GM19043 (cell line): Measurements from ENCODE around the gene TBX21.
"Not testable (repeated sequence)": the region's sequence is repeated elsewhere in the genome, so short reads cannot be mapped to it uniquely, and the experiment has no call there.

Experiments
- ATAC-seq: cut with Tn5 transposase; IDR thresholded peaks from one replicate; pipeline ENCODE4 v1.9.1; 2021; ENCODE audit warnings: low read depth; ENCODE audit not compliant: unreplicated experiment

Gene TBX21

DNA sequence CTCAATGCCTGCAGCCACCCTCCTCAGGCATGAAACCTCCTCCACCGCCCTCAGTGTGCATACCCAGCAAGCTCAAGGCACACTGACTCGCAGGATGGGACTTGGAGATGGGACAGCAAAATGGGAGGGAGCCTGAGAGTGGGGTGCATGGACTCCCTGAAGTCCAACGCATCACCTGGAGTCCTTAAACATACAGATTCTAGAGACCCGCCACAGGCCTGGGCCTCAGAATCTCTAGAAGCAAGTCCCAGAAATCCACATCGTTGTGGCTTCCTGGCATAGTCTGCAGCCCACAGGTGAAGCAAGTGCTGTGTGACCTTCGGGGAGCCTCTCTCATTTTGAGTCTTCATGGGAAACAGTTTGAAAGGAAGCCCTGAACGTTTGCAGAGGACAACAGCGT is 3.6 kb upstream of the TBX21 start:
- ATAC-seq: no peak

- ATAC-seq: no peak
These were observed 2.4 kb upstream of the TBX21 start for GRCh38 chr17:47730681-47731080.

- ATAC-seq: no peak
These were observed 1.6 kb upstream of the TBX21 start for GRCh38 chr17:47731396-47731795.

- ATAC-seq: no peak
These were observed 513 bp upstream of the TBX21 start for GRCh38 chr17:47732399-47733046.

GRCh38 chr17:47733674-47734410 is 806 bp downstream of the TBX21 start:
- ATAC-seq: no peak

GRCh38 chr17:47735139-47735464 is 2.1 kb downstream of the TBX21 start:
- ATAC-seq: no peak

DNA sequence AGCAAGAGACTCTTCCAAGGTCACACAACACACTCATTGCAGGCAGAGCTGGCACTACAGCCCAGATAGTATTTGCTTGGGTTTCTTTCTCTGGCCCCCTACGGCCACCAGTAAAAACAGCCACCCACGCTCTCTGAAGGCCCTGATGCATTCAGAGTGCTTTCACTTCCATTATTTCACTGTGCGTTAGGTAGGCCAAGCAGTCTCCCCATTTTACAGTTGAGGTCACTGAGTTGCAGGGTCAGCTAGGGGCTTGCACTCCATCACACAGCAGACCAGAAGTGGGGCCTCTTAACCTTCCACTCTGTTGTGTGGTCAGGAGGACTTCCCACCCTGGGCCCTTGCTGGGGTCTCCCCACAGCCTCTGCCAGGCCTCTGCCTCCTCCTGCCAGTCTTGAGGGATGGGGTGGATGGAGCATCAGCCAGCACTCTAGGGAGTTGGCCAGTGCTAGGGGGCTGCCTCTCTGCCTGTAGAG is 2.5 kb downstream of the TBX21 start:
- peak; percentile 38 for ATAC-seq

DNA sequence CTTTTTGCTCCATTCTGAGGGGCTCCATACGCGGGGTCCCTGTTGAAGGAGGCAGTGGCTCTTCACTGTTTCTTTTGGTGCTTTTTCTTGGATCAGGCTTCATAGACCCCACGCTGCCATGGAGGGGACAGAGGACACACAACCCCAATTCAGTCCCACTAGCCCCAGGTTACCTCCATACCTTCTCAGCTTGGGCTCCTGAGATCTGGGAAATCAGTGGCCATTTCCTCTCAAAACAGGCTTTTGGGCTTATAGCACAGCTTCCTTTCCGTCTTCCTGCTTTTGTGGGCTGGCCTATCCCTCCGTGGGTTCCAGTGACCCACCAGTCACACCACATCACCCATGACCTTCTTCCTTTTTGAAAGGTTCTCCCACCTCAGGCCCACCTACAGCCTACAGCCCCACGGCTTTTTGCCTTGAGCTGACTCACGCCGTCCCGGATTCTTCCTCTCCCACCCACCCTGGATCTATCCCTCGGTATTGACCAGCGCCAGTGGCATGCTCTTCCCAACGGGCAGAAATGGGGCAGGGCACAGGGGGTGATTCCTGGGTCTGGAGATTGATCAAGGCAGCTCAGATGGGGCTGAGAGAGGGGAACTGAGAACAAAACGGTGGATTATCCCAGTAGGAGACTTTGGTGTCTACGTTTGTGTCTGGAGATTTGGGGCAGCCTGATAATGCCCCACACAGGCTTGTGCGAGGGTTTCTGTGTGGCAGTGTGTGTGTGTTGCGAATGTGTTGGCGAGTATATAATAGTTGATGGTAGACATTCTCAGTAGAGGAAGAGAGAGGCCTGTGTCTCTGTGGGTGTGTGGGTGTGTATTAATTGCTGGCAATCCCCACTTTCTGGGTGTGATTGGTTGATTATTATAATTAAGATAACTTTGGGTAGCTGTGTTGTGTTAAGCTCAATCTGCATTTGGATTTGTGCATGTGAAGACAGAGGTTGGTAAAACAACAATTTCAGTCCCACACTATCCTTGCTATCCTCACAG is 3.8 kb downstream of the TBX21 start:
- no peak for ATAC-seq

DNA sequence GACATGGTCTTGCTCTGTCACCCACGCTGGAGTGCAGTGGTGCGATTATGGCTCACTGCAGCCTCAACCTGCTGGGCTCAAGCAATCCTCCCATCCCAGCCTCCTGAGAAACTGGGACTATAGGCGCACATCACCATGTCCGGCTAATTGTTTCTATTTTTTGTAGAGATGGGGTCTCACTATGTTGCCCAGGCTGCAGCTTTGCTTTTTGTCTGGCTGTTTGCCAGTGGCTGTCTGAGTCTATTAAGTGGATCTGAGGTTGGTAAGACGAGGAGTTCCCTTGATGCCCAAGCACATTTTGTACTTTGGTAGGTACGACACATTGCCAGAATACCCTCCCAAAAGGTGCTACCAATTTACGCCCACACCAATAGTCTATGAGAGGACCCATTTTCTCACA is 5.1 kb downstream of the TBX21 start:
- ATAC-seq: no peak

- ATAC-seq: no peak
These were observed 6.1 kb downstream of the TBX21 start for GRCh38 chr17:47739150-47739549.

- not testable (repeated sequence) for ATAC-seq
These were observed 6.9 kb downstream of the TBX21 start for GRCh38 chr17:47739945-47740344.

GRCh38 chr17:47741109-47741792 is 8.2 kb downstream of the TBX21 start:
- ATAC-seq: no peak

DNA sequence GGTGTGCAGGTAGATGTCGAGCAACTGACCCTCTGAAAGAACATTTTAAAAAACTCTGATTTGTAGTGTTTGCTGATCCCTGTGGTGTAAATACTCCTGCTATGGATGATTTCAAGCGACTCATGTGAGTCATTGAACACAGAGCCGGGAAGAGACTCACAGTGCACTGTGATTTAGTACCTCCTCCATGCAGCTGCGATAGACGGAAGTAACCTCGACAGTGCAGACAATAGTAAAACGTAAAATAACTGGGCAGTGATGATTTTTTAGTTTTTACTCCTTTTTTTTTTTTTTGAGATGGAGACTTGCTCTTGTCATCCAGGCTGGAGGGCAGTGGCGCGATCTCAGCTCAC is 8.7 kb downstream of the TBX21 start:
- no peak for ATAC-seq

DNA sequence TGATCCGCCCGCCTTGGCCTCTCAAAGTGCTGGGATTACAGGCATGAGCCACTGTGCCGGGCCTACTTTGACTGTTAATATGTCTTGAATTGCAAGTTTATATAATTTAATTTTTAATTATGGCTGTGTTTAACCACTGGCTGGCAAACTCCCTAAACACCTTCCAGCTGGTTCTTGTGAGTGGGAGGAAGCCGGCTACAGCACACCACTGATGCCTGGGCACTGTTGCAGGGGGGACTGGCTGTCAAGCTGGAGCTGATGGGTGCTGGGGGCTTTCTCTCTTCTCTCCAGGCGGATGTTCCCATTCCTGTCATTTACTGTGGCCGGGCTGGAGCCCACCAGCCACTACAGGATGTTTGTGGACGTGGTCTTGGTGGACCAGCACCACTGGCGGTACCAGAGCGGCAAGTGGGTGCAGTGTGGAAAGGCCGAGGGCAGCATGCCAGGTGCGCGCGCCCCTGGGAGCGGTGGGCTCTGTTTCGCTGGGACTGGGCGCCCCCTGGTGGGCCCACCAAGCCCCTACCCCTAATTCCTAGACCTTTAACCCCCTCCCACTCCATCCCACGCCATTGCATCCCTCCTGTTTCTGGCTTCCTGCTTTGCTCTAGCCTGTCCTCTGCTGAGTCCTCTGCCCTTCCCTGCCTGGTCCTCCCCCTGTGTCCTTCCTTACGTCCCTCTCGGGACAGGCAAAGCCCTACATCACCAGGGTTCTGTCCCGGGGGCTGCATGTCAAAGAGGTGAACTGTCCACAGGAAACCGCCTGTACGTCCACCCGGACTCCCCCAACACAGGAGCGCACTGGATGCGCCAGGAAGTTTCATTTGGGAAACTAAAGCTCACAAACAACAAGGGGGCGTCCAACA is 9.5 kb downstream of the TBX21 start:
- no peak for ATAC-seq

DNA sequence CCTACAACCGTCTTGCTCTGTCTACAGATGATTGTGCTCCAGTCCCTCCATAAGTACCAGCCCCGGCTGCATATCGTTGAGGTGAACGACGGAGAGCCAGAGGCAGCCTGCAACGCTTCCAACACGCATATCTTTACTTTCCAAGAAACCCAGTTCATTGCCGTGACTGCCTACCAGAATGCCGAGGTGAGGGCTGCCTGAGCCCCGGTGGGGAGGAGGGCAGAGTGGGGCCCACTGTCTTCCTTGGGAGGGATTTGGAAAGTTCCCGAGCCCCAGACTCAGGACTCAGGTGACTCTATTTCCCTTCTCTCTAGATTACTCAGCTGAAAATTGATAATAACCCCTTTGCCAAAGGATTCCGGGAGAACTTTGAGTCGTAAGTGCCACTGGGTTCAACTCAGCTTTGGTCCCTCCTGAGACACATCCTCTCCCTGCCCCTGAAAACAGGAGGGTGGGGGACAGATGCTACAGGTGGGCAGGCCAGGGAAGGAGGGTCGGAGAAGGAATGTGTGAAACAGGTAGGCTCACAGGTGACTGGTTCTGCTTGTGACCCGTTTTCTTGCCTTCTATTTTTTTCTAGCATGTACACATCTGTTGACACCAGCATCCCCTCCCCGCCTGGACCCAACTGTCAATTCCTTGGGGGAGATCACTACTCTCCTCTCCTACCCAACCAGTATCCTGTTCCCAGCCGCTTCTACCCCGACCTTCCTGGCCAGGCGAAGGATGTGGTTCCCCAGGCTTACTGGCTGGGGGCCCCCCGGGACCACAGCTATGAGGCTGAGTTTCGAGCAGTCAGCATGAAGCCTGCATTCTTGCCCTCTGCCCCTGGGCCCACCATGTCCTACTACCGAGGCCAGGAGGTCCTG is 11.4 kb downstream of the TBX21 start:
- ATAC-seq: no peak

DNA sequence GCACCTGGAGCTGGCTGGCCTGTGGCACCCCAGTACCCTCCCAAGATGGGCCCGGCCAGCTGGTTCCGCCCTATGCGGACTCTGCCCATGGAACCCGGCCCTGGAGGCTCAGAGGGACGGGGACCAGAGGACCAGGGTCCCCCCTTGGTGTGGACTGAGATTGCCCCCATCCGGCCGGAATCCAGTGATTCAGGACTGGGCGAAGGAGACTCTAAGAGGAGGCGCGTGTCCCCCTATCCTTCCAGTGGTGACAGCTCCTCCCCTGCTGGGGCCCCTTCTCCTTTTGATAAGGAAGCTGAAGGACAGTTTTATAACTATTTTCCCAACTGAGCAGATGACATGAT is 12.0 kb downstream of the TBX21 start:
- no peak for ATAC-seq

GRCh38 chr17:47751471-47751870 is 18.4 kb downstream of the TBX21 start:
- no peak for ATAC-seq

DNA sequence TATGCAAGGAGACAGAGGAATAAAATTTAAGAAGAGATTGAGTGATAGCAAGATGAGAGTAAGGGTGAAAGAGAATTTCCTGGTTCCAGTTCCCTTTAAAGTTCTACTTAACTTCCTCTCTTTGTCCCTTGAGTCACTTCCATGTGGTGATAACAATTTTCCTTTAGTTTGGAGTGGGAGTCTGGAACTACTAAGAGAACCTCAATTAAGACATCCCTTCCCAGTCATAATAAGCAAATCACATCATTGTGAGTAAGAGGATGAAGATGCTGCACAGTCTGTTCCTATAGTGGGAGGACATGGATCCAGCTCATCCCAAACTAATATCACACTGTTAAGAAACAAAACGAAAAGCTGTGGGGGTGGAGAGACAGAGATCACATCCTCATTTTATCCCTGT is 24.4 kb downstream of the TBX21 start:
- ATAC-seq: no peak
